HFFc6 (cell line): ENCODE measurements around the gene OLR1. TPM values are rescaled to one million over a fixed set of nuclear protein-coding genes. Genes with fewer than 3 reads are reported as not detected.

ENCODE experiments used
- DNase-seq: peaks from one replicate; pipeline ENCODE4 v3.0.0-alpha.2; 2018
- H3K27ac Mint-ChIP-seq: 2 replicates; pipeline ENCODE4 v1.8.0; 2020; ENCODE audit warnings: mild to moderate bottlenecking, mixed read lengths
- H3K27me3 Mint-ChIP-seq: 2 replicates; pipeline ENCODE4 v1.8.0; 2021; ENCODE audit warnings: mild to moderate bottlenecking, moderate library complexity, mixed read lengths; ENCODE audit not compliant: insufficient read depth
- H3K36me3 Mint-ChIP-seq: 2 replicates; pipeline ENCODE4 v1.8.0; 2021; ENCODE audit warnings: low read depth, mixed read lengths
- H3K4me1 Mint-ChIP-seq: 2 replicates; pipeline ENCODE4 v1.8.0; 2020; ENCODE audit warnings: low read depth, mixed read lengths
- H3K4me3 Mint-ChIP-seq: 2 replicates; pipeline ENCODE4 v1.8.0; 2020; ENCODE audit warnings: mild to moderate bottlenecking, moderate library complexity, mixed read lengths
- H3K9me3 Mint-ChIP-seq: 2 replicates; pipeline ENCODE4 v1.8.0; 2020; ENCODE audit warnings: mild to moderate bottlenecking, mixed read lengths
- CTCF ChIP-seq: fragments of 200-600 bp; sonication (generic); IDR thresholded peaks from 2 replicates; pipeline ENCODE4 v1.5.0; 2021; ENCODE audit warnings: antibody characterized with exemption, mild to moderate bottlenecking
- total RNA-seq, 6 experiments: library from RNA; stranded (reverse); fragmentation: NEBNext Ultra II Directional; extraction: Animal tissue kit (Norgen Biotek cat#: 25700); gene quantifications; 2 replicates in 1 of 6; 3 replicates in 5 of 6; pipeline ENCODE4 v1.2.3, GENCODE V29; 2021

Gene OLR1
- total RNA-seq, 6 experiments from 2014 or later = 30.3 to 53.6 (median 40.0) TPM

- Mint-ChIP-seq H3K4me3 (no peak overlapping the region), H3K27me3 (no peaks in the 10 kb centered on the region; the same call in 1 of the 2 replicates), H3K4me1 (peaks cover 56% of the 10 kb centered on the region), H3K27ac (no peak overlapping the region), H3K9me3 (peaks cover 5% of the 10 kb centered on the region; the same call in 1 of the 2 replicates), H3K36me3 (peaks cover 9% of the 10 kb centered on the region; the same call in 1 of the 2 replicates)
- TF ChIP-seq CTCF = no peak
- DNase-seq = no peak
These were observed 16.0 kb downstream of the OLR1 start for GRCh38 chr12:10155966-10156365.

GRCh38 chr12:10154145-10154496 lies 17.8 kb downstream of the OLR1 start:
- peaks cover 5% of the 10 kb centered on the region; the same call in 1 of the 2 replicates for H3K9me3 Mint-ChIP-seq
- peak overlapping the region; percentile 80 for H3K27ac Mint-ChIP-seq
- no peaks in the 10 kb centered on the region for H3K27me3 Mint-ChIP-seq
- no peak for DNase-seq
- H3K36me3 Mint-ChIP-seq = peaks cover 9% of the 10 kb centered on the region; the same call in 1 of the 2 replicates
- no peak for TF ChIP-seq CTCF
- peaks cover 42% of the 10 kb centered on the region for H3K4me1 Mint-ChIP-seq
- peak overlapping the region; percentile 80 for H3K4me3 Mint-ChIP-seq

GRCh38 chr12:10153271-10154144 lies 18.4 kb downstream of the OLR1 start:
- H3K4me3 Mint-ChIP-seq = peak overlapping the region; percentile 80
- peaks cover 36% of the 10 kb centered on the region for H3K4me1 Mint-ChIP-seq
- H3K27ac Mint-ChIP-seq = peak overlapping the region; percentile 80
- peak; percentile 94 for TF ChIP-seq CTCF
- H3K36me3 Mint-ChIP-seq = peaks cover 9% of the 10 kb centered on the region; the same call in 1 of the 2 replicates
- peak; percentile 63 for DNase-seq
- peaks cover 5% of the 10 kb centered on the region; the same call in 1 of the 2 replicates for H3K9me3 Mint-ChIP-seq
- no peaks in the 10 kb centered on the region; the same call in 1 of the 2 replicates for H3K27me3 Mint-ChIP-seq

- Mint-ChIP-seq H3K4me3 (no peak overlapping the region), H3K9me3 (peaks cover 5% of the 10 kb centered on the region; the same call in 1 of the 2 replicates), H3K36me3 (0 out of 2 replicates have a peak, but pooled peaks cover 4% of the 10 kb centered on the region), H3K27ac (peak overlapping the region; percentile 36; the same call in 1 of the 2 replicates), H3K27me3 (no peaks in the 10 kb centered on the region; the same call in 1 of the 2 replicates), H3K4me1 (peaks cover 31% of the 10 kb centered on the region)
- peak; percentile 74 for DNase-seq
- TF ChIP-seq CTCF = no peak
These were observed 20.3 kb downstream of the OLR1 start for GRCh38 chr12:10151621-10152020.

GRCh38 chr12:10147714-10148403 lies 24.1 kb downstream of the OLR1 start:
- Mint-ChIP-seq H3K4me3 (no peak overlapping the region), H3K36me3 (0 out of 2 replicates have a peak, but pooled peaks cover 4% of the 10 kb centered on the region), H3K27ac (no peak overlapping the region), H3K4me1 (peaks cover 34% of the 10 kb centered on the region), H3K9me3 (peaks cover 5% of the 10 kb centered on the region; the same call in 1 of the 2 replicates), H3K27me3 (no peaks in the 10 kb centered on the region; the same call in 1 of the 2 replicates)
- DNase-seq = no peak
- no peak for TF ChIP-seq CTCF
